ENCODE measurements around the gene NGFR.

NGFR gene

GRCh38 chr17:49471089-49471683 is 23.9 kb upstream of the NGFR start (continued):
- TF ChIP-seq KLF7 (tag by site-specific recombination; IDR thresholded peaks at IDR 0.05; ENCODE audit: borderline replicate concordance) = no peak
- TF ChIP-seq, protein P1, sequence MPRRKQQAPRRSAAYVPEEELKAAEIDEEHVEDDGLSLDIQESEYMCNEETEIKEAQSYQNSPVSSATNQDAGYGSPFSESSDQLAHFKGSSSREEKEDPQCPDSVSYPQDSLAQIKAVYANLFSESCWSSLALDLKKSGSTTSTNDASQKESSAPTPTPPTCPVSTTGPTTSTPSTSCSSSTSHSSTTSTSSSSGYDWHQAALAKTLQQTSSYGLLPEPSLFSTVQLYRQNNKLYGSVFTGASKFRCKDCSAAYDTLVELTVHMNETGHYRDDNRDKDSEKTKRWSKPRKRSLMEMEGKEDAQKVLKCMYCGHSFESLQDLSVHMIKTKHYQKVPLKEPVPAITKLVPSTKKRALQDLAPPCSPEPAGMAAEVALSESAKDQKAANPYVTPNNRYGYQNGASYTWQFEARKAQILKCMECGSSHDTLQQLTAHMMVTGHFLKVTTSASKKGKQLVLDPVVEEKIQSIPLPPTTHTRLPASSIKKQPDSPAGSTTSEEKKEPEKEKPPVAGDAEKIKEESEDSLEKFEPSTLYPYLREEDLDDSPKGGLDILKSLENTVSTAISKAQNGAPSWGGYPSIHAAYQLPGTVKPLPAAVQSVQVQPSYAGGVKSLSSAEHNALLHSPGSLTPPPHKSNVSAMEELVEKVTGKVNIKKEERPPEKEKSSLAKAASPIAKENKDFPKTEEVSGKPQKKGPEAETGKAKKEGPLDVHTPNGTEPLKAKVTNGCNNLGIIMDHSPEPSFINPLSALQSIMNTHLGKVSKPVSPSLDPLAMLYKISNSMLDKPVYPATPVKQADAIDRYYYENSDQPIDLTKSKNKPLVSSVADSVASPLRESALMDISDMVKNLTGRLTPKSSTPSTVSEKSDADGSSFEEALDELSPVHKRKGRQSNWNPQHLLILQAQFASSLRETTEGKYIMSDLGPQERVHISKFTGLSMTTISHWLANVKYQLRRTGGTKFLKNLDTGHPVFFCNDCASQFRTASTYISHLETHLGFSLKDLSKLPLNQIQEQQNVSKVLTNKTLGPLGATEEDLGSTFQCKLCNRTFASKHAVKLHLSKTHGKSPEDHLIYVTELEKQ (tag by site-specific recombination; IDR thresholded peaks at IDR 0.05; ENCODE audit: borderline replicate concordance) = no peak
- no peak for TF ChIP-seq ZNF311 (tag by site-specific recombination; IDR thresholded peaks at IDR 0.05; ENCODE audit: borderline replicate concordance)
- no peak for TF ChIP-seq ZNF223 (tag by site-specific recombination; IDR thresholded peaks at IDR 0.05)

DNA sequence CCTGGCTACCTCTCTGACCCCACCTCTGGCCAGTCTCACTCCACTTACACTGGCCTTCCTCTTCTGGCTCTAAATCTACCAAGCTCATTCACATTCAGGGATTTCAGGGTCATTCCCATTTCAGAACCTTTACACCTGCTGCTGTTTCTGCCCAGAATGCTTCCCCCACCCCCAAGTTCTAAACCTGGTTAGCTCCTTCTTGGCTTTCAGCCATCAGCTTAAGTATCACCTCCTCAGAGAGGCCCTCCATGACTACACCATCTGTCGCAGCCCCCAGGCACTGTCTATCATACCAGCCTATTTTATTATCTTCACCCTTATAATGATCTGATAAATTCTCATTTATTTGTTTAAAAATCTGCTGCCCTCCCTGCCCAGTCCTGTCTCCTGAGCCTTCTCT is 23.3 kb upstream of the NGFR start:
- Histone ChIP-seq H3K4me1 (ENCODE audit: control insufficient read depth, insufficient read depth, low read length) (no peaks in the 10 kb centered on the region), H3K4me3 (ENCODE audit: low read depth, low read length) (no peak overlapping the region), H3K9me3 (ENCODE audit: control insufficient read depth, insufficient read depth, low read depth, low read length) (no peaks in the 10 kb centered on the region), H3K27ac (ENCODE audit: extremely low read depth, low read depth, low read length) (no peak overlapping the region), H3K36me3 (ENCODE audit: control insufficient read depth in 2 of 2, insufficient read depth in 1 of 2, low read length in 2 of 2) (no peaks in the 10 kb centered on the region)
- no peak for TF ChIP-seq ZNF37A (tag by site-specific recombination; IDR thresholded peaks at IDR 0.05)
- no peak for TF ChIP-seq ZNF707 (tag by site-specific recombination; IDR thresholded peaks at IDR 0.05)
- TF ChIP-seq MZF1 (tag by site-specific recombination; IDR thresholded peaks at IDR 0.05; ENCODE audit: borderline replicate concordance) = no peak
- TF ChIP-seq GLIS2 (tag by site-specific recombination; IDR thresholded peaks at IDR 0.05) = no peak
- TF ChIP-seq ZNF76 (tag by site-specific recombination; IDR thresholded peaks at IDR 0.05; ENCODE audit: borderline replicate concordance, low read depth) = no peak
- TF ChIP-seq ZNF785 (tag by site-specific recombination; IDR thresholded peaks at IDR 0.05) = no peak
- TF ChIP-seq ZNF426 (tag by site-specific recombination; IDR thresholded peaks at IDR 0.05) = no peak
- ChIA-PET CTCF (interaction anchor here (1.0 to 2.3 kb wide), 4 partner anchors 25 to 527 kb away, joined by 3 to 12 read pairs (median 6); no protein-coding TSS in a partner anchor), POLR2A (no interaction called here)

GRCh38 chr17:49472527-49472926 is 22.6 kb upstream of the NGFR start:
- POLR2A ChIA-PET = no interaction called here
- CTCF ChIA-PET = interaction anchor here (0.7 to 2.3 kb wide), 6 partner anchors 10 to 526 kb away, joined by 3 to 12 read pairs (median 4); no protein-coding TSS in a partner anchor
- no peaks in the 10 kb centered on the region for H3K9me3 ChIP-seq (ENCODE audit: control insufficient read depth, insufficient read depth, low read depth, low read length)

More at GRCh38 chr17:49472527-49472926, 22.6 kb upstream of the NGFR start:
- TF ChIP-seq ZNF791 (tag by site-specific recombination; IDR thresholded peaks at IDR 0.05) (no peak), ZNF777 (tag by site-specific recombination; IDR thresholded peaks at IDR 0.05; ENCODE audit: borderline replicate concordance) (no peak), ZNF416 (tag by site-specific recombination; IDR thresholded peaks at IDR 0.05) (no peak), ZNF211 (tag by site-specific recombination; IDR thresholded peaks at IDR 0.05; ENCODE audit: low read depth) (no peak), ZNF324 (tag by site-specific recombination; IDR thresholded peaks at IDR 0.05) (no peak), MZF1 (tag by site-specific recombination; IDR thresholded peaks at IDR 0.05; ENCODE audit: borderline replicate concordance) (no peak), ZNF248 (tag by site-specific recombination; IDR thresholded peaks at IDR 0.05) (no peak), ZFP69B (tag by site-specific recombination; IDR thresholded peaks at IDR 0.05) (no peak), ZNF266 (tag by site-specific recombination; IDR thresholded peaks at IDR 0.05; ENCODE audit: low read depth) (no peak), ZNF423 (tag by site-specific recombination; IDR thresholded peaks at IDR 0.05) (no peak), ZFP3 (tag by site-specific recombination; IDR thresholded peaks at IDR 0.05; ENCODE audit: low read depth) (no peak), ZNF350 (tag by site-specific recombination; IDR thresholded peaks at IDR 0.05) (no peak), SCRT1 (tag by site-specific recombination; IDR thresholded peaks at IDR 0.05; ENCODE audit: borderline replicate concordance) (no peak), SETDB1 (IDR thresholded peaks at IDR 0.05; ENCODE audit: insufficient read length, low read length) (no peak), ZBTB1 (tag by site-specific recombination; IDR thresholded peaks at IDR 0.05) (no peak)
- TF ChIP-seq, protein P2, sequence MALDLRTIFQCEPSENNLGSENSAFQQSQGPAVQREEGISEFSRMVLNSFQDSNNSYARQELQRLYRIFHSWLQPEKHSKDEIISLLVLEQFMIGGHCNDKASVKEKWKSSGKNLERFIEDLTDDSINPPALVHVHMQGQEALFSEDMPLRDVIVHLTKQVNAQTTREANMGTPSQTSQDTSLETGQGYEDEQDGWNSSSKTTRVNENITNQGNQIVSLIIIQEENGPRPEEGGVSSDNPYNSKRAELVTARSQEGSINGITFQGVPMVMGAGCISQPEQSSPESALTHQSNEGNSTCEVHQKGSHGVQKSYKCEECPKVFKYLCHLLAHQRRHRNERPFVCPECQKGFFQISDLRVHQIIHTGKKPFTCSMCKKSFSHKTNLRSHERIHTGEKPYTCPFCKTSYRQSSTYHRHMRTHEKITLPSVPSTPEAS (tag by site-specific recombination; IDR thresholded peaks at IDR 0.05) = no peak
- H3K4me1 ChIP-seq (ENCODE audit: control insufficient read depth, insufficient read depth, low read length) = no peaks in the 10 kb centered on the region
- H3K27ac ChIP-seq (ENCODE audit: extremely low read depth, low read depth, low read length) = no peak overlapping the region
- H3K4me3 ChIP-seq (ENCODE audit: low read depth, low read length) = no peak overlapping the region
- no peaks in the 10 kb centered on the region for H3K36me3 ChIP-seq (ENCODE audit: control insufficient read depth in 2 of 2, insufficient read depth in 1 of 2, low read length in 2 of 2)

Data from HEK293 (cell line).